ENCODE measurements around the gene NHSL2. TPM values are rescaled to one million over a fixed set of nuclear protein-coding genes. Genes with fewer than 3 reads are reported as not detected.

Gene NHSL2
- total RNA-seq, 1 experiment from 2014 or later, result not detected

- no TSS peak for BruUV-seq (replicated peaks)
Observed at GRCh38 chrX:72011734-72012133, 101.1 kb downstream of the NHSL2 start.

GRCh38 chrX:72015383-72015782, 104.7 kb downstream of the NHSL2 start:
- CTCF ChIA-PET, result no interaction called here
- no peaks in the 10 kb centered on the region; the same call in 1 of the 2 replicates for H3K4me1 ChIP-seq (replicated peaks; ENCODE audit: insufficient read depth)
- no peak overlapping the region for H3K27ac ChIP-seq
- H3F3A ChIP-seq (ENCODE audit: insufficient read depth, low read depth), result no peaks in the 10 kb centered on the region
- no peak for TF ChIP-seq CTCF (conservative IDR thresholded peaks at IDR 0.05)
- TF ChIP-seq EZH2 (IDR thresholded peaks at IDR 0.05; ENCODE audit: low read depth), result no peak
- BruUV-seq (replicated peaks), result no TSS peak
- no peak overlapping the region for H3K4me2 ChIP-seq
- DNase-seq, result no peak
- H3K79me2 ChIP-seq (ENCODE audit: low read depth), result no peaks in the 10 kb centered on the region
- H2AFZ ChIP-seq, result no peak overlapping the region
- H3K4me3 ChIP-seq, result no peak overlapping the region
- intact Hi-C loops (cut with micrococcal nuclease; ENCODE audit: unreplicated experiment), result loop anchor here (5.0 kb wide), 1 partner anchor 112 kb away; no protein-coding TSS in a partner anchor
- no peaks in the 10 kb centered on the region for H3K9me3 ChIP-seq (ENCODE audit: insufficient read depth, low read depth)
- POLR2A ChIA-PET (ENCODE audit: unreplicated experiment), result no interaction called here
- H3K27me3 ChIP-seq (ENCODE audit: insufficient read depth, low read depth), result peaks cover 29% of the 10 kb centered on the region
- no peaks in the 10 kb centered on the region for H4K20me1 ChIP-seq (ENCODE audit: insufficient read depth)
- no peaks in the 10 kb centered on the region for H3K9me2 ChIP-seq (ENCODE audit: insufficient read depth)
- no peaks in the 10 kb centered on the region for H3K36me3 ChIP-seq (ENCODE audit: low read depth)

More at GRCh38 chrX:72011734-72012133, 101.1 kb downstream of the NHSL2 start:
- Histone ChIP-seq H3K79me2 (ENCODE audit: low read depth) (no peaks in the 10 kb centered on the region), H2AFZ (no peak overlapping the region), H3K9me3 (ENCODE audit: insufficient read depth, low read depth) (no peaks in the 10 kb centered on the region), H3K27me3 (ENCODE audit: insufficient read depth, low read depth) (peaks cover 41% of the 10 kb centered on the region), H4K20me1 (ENCODE audit: insufficient read depth) (no peaks in the 10 kb centered on the region), H3K9me2 (ENCODE audit: insufficient read depth) (no peaks in the 10 kb centered on the region), H3K27ac (no peak overlapping the region), H3K4me3 (no peak overlapping the region), H3K4me1 (replicated peaks; ENCODE audit: insufficient read depth) (no peaks in the 10 kb centered on the region), H3F3A (ENCODE audit: insufficient read depth, low read depth) (no peaks in the 10 kb centered on the region), H3K36me3 (ENCODE audit: low read depth) (no peaks in the 10 kb centered on the region), H3K4me2 (no peak overlapping the region)
- CTCF ChIA-PET, result no interaction called here
- intact Hi-C loops (cut with micrococcal nuclease; ENCODE audit: unreplicated experiment), result no loop called here
- POLR2A ChIA-PET (ENCODE audit: unreplicated experiment), result no interaction called here
- TF ChIP-seq CTCF (conservative IDR thresholded peaks at IDR 0.05) (no peak), EZH2 (IDR thresholded peaks at IDR 0.05; ENCODE audit: low read depth) (no peak)
- no peak for DNase-seq

- Histone ChIP-seq H2AFZ (no peak overlapping the region), H3K36me3 (ENCODE audit: low read depth) (no peaks in the 10 kb centered on the region), H4K20me1 (ENCODE audit: insufficient read depth) (no peaks in the 10 kb centered on the region), H3K4me1 (replicated peaks; ENCODE audit: insufficient read depth) (no peaks in the 10 kb centered on the region; the same call in 1 of the 2 replicates), H3K4me2 (no peak overlapping the region), H3K27me3 (ENCODE audit: insufficient read depth, low read depth) (peaks cover 14% of the 10 kb centered on the region), H3K4me3 (no peak overlapping the region), H3K9me2 (ENCODE audit: insufficient read depth) (no peaks in the 10 kb centered on the region), H3K79me2 (ENCODE audit: low read depth) (no peaks in the 10 kb centered on the region), H3F3A (ENCODE audit: insufficient read depth, low read depth) (no peaks in the 10 kb centered on the region), H3K27ac (no peak overlapping the region), H3K9me3 (ENCODE audit: insufficient read depth, low read depth) (no peaks in the 10 kb centered on the region)
- ChIA-PET POLR2A (ENCODE audit: unreplicated experiment) (no interaction called here), CTCF (no interaction called here)
- no peak for TF ChIP-seq EZH2 (IDR thresholded peaks at IDR 0.05; ENCODE audit: low read depth)
- TF ChIP-seq CTCF (conservative IDR thresholded peaks at IDR 0.05), result no peak
- BruUV-seq (replicated peaks), result no TSS peak
- DNase-seq, result no peak
- intact Hi-C loops (cut with micrococcal nuclease; ENCODE audit: unreplicated experiment), result loop anchor here (5.0 kb wide), 1 partner anchor 110 kb away; no protein-coding TSS in a partner anchor
Observed at GRCh38 chrX:72016881-72017783, 106.5 kb downstream of the NHSL2 start.

Measured in PC-9 (cell line).